ENCODE results near the gene SLTM.
A peak's percentile ranks its signal among the peaks of the same experiment; 100 is the strongest.
"Not testable (repeated sequence)": the region's sequence is repeated elsewhere in the genome, so short reads cannot be mapped to it uniquely, and the experiment has no call there.

The SLTM gene

GRCh38 chr15:58957101-58957973, 23.9 kb upstream of the SLTM start:
- Histone ChIP-seq H3K9me3 (replicated peaks; ENCODE audit: low read length) (no peaks in the 10 kb centered on the region), H3K4me1 (ENCODE audit: control insufficient read depth, insufficient read depth, low read length) (peaks cover 8% of the 10 kb centered on the region), H3K27me3 (ENCODE audit: control insufficient read depth, insufficient read depth, low read length) (no peaks in the 10 kb centered on the region), H3K4me2 (ENCODE audit: low read length) (peak overlapping the region; percentile 51), H3K4me3 (ENCODE audit: low read length) (no peak overlapping the region), H3K36me3 (ENCODE audit: insufficient read depth, low read length) (no peaks in the 10 kb centered on the region), H3K9ac (ENCODE audit: low read depth, low read length) (no peak overlapping the region)

GRCh38 chr15:58952751-58953150, 19.3 kb upstream of the SLTM start:
- Histone ChIP-seq H3K4me2 (ENCODE audit: low read length) (no peak overlapping the region), H3K9ac (ENCODE audit: low read depth, low read length) (no peak overlapping the region), H3K27me3 (ENCODE audit: control insufficient read depth, insufficient read depth, low read length) (peaks cover 5% of the 10 kb centered on the region), H3K4me1 (ENCODE audit: control insufficient read depth, insufficient read depth, low read length) (peaks cover 16% of the 10 kb centered on the region), H3K9me3 (replicated peaks; ENCODE audit: low read length) (no peaks in the 10 kb centered on the region), H3K36me3 (ENCODE audit: insufficient read depth, low read length) (no peaks in the 10 kb centered on the region), H3K4me3 (ENCODE audit: low read length) (no peak overlapping the region)

GRCh38 chr15:58951388-58952007, 18.0 kb upstream of the SLTM start:
- H3K4me3 ChIP-seq (ENCODE audit: low read length), result no peak overlapping the region
- peaks cover 16% of the 10 kb centered on the region for H3K4me1 ChIP-seq (ENCODE audit: control insufficient read depth, insufficient read depth, low read length)
- peaks cover 5% of the 10 kb centered on the region for H3K27me3 ChIP-seq (ENCODE audit: control insufficient read depth, insufficient read depth, low read length)
- no peak overlapping the region for H3K9ac ChIP-seq (ENCODE audit: low read depth, low read length)
- H3K36me3 ChIP-seq (ENCODE audit: insufficient read depth, low read length), result no peaks in the 10 kb centered on the region
- H3K4me2 ChIP-seq (ENCODE audit: low read length), result no peak overlapping the region
- H3K9me3 ChIP-seq (replicated peaks; ENCODE audit: low read length), result no peaks in the 10 kb centered on the region

GRCh38 chr15:58947179-58947578, 13.7 kb upstream of the SLTM start:
- Histone ChIP-seq H3K9ac (ENCODE audit: low read depth, low read length) (no peak overlapping the region), H3K4me3 (ENCODE audit: low read length) (no peak overlapping the region), H3K4me2 (ENCODE audit: low read length) (no peak overlapping the region), H3K4me1 (ENCODE audit: control insufficient read depth, insufficient read depth, low read length) (peaks cover 7% of the 10 kb centered on the region), H3K9me3 (replicated peaks; ENCODE audit: low read length) (no peaks in the 10 kb centered on the region), H3K27me3 (ENCODE audit: control insufficient read depth, insufficient read depth, low read length) (peaks cover 5% of the 10 kb centered on the region), H3K36me3 (ENCODE audit: insufficient read depth, low read length) (no peaks in the 10 kb centered on the region)

- H3K4me1 ChIP-seq (ENCODE audit: control insufficient read depth, insufficient read depth, low read length), result peaks cover 17% of the 10 kb centered on the region
- not testable (repeated sequence) for H3K4me2 ChIP-seq (ENCODE audit: low read length); H3K9me3 ChIP-seq (replicated peaks; ENCODE audit: low read length); H3K4me3 ChIP-seq (ENCODE audit: low read length); H3K9ac ChIP-seq (ENCODE audit: low read depth, low read length); H3K27me3 ChIP-seq (ENCODE audit: control insufficient read depth, insufficient read depth, low read length); H3K36me3 ChIP-seq (ENCODE audit: insufficient read depth, low read length)
Measured at GRCh38 chr15:58934974-58935373, 1.5 kb upstream of the SLTM start.

DNA sequence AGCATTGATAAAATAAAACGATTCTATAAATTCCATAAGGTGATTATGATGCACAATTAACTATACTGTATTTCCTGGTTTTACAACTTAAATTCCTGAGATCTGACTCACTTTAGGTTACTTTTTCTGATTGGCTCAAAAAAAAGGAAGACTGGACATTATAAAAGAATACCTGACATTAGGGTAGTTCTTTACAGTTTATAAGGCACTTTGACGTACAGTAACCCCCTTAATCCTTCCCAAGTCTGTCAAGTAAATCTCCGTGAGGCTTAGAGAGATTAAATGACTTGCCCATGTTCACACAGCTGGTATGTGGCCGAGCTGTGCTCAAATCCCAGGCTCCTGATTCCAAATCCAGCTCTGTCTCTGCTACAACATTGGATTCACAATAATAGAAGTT, 1.0 kb upstream of the SLTM start:
- Histone ChIP-seq H3K9me3 (replicated peaks; ENCODE audit: low read length) (no peaks in the 10 kb centered on the region), H3K4me1 (ENCODE audit: control insufficient read depth, insufficient read depth, low read length) (peaks cover 17% of the 10 kb centered on the region), H3K4me2 (ENCODE audit: low read length) (peak overlapping the region; percentile 85), H3K4me3 (ENCODE audit: low read length) (peak overlapping the region; percentile 94), H3K27me3 (ENCODE audit: control insufficient read depth, insufficient read depth, low read length) (no peaks in the 10 kb centered on the region), H3K36me3 (ENCODE audit: insufficient read depth, low read length) (no peaks in the 10 kb centered on the region), H3K9ac (ENCODE audit: low read depth, low read length) (peak overlapping the region; percentile 98)

- H3K9ac ChIP-seq (ENCODE audit: low read depth, low read length), result peak overlapping the region; percentile 98
- no peaks in the 10 kb centered on the region for H3K27me3 ChIP-seq (ENCODE audit: control insufficient read depth, insufficient read depth, low read length)
- H3K4me3 ChIP-seq (ENCODE audit: low read length), result peak overlapping the region; percentile 94
- H3K9me3 ChIP-seq (replicated peaks; ENCODE audit: low read length), result no peaks in the 10 kb centered on the region
- H3K4me1 ChIP-seq (ENCODE audit: control insufficient read depth, insufficient read depth, low read length), result peaks cover 17% of the 10 kb centered on the region
- peak overlapping the region; percentile 85 for H3K4me2 ChIP-seq (ENCODE audit: low read length)
- peaks cover under 1% of the 10 kb centered on the region for H3K36me3 ChIP-seq (ENCODE audit: insufficient read depth, low read length)
Measured at GRCh38 chr15:58934114-58934447, 602 bp upstream of the SLTM start.

DNA sequence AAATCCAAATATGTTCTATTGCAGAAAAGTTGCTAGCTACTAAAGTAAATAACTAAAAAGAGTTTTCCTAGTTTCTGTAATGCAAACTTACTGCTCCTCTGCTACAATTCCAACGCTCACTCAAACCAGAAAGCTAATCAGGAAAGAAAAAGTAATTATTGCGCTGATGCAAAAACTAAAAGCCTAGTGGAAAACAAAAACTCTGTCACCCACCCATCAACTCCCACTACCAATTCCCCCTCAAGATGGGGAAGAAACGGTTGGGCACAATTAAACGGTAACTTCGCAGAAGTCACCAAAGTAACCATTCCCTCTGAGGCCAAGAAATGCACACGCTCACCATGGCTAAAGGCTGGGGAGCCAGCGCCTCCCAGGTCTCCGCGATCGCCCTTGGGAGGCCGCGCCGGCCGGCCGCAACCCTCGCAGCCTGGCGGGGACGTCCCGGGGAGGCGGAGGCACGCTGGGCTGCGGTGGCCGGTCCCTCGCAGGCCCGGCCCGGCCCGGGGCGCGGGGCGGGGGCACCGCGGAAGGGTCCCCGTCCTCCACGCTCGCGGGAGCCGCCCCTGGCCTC, 684 bp downstream of the SLTM start:
- H3K4me1 ChIP-seq (ENCODE audit: control insufficient read depth, insufficient read depth, low read length), result peaks cover 17% of the 10 kb centered on the region
- H3K4me2 ChIP-seq (ENCODE audit: low read length), result peak overlapping the region; percentile 79
- peaks cover 10% of the 10 kb centered on the region for H3K36me3 ChIP-seq (ENCODE audit: insufficient read depth, low read length)
- H3K4me3 ChIP-seq (ENCODE audit: low read length), result peak overlapping the region; percentile 94
- no peaks in the 10 kb centered on the region for H3K27me3 ChIP-seq (ENCODE audit: control insufficient read depth, insufficient read depth, low read length)
- no peaks in the 10 kb centered on the region for H3K9me3 ChIP-seq (replicated peaks; ENCODE audit: low read length)
- peak overlapping the region; percentile 98 for H3K9ac ChIP-seq (ENCODE audit: low read depth, low read length)

- Histone ChIP-seq H3K9ac (ENCODE audit: low read depth, low read length) (peak overlapping the region; percentile 98), H3K27me3 (ENCODE audit: control insufficient read depth, insufficient read depth, low read length) (no peaks in the 10 kb centered on the region), H3K4me1 (ENCODE audit: control insufficient read depth, insufficient read depth, low read length) (peaks cover 17% of the 10 kb centered on the region), H3K36me3 (ENCODE audit: insufficient read depth, low read length) (peaks cover 17% of the 10 kb centered on the region), H3K4me3 (ENCODE audit: low read length) (peak overlapping the region; percentile 94), H3K4me2 (ENCODE audit: low read length) (peak overlapping the region; percentile 79), H3K9me3 (replicated peaks; ENCODE audit: low read length) (no peaks in the 10 kb centered on the region)
Measured at GRCh38 chr15:58931987-58932588, 1.4 kb downstream of the SLTM start.

DNA sequence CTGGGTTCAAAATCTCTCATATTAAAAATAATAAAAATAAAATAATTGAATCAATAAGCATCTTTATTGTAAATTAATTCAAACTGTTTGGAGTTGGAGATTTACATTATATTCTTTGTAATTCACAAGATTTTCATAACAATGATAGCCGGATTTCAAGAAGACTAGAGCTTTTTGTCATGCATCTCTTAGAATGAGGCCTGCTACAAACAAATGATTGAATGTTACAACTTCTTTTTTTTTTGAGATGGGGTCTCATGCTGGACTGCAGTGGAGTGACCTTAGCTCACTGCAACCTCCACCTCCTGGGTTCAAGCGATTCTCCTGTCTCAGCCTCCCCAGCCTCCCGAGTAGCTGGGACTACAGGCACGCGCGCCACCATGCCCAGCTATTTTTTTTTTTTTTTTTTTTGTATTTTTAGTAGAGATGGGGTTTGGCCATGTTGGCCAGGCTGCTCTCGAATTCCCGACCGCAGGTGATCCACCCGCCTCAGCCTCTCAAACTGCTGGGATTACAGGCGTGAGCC, 3.5 kb downstream of the SLTM start:
- no peak overlapping the region for H3K4me2 ChIP-seq (ENCODE audit: low read length)
- H3K27me3 ChIP-seq (ENCODE audit: control insufficient read depth, insufficient read depth, low read length), result no peaks in the 10 kb centered on the region
- H3K4me3 ChIP-seq (ENCODE audit: low read length), result no peak overlapping the region
- no peaks in the 10 kb centered on the region for H3K9me3 ChIP-seq (replicated peaks; ENCODE audit: low read length)
- H3K36me3 ChIP-seq (ENCODE audit: insufficient read depth, low read length), result peaks cover 22% of the 10 kb centered on the region
- peaks cover 25% of the 10 kb centered on the region for H3K4me1 ChIP-seq (ENCODE audit: control insufficient read depth, insufficient read depth, low read length)
- no peak overlapping the region for H3K9ac ChIP-seq (ENCODE audit: low read depth, low read length)

- H3K4me3 ChIP-seq (ENCODE audit: low read length), result no peak overlapping the region
- H3K9ac ChIP-seq (ENCODE audit: low read depth, low read length), result no peak overlapping the region
- H3K36me3 ChIP-seq (ENCODE audit: insufficient read depth, low read length), result peaks cover 31% of the 10 kb centered on the region
- no peaks in the 10 kb centered on the region for H3K9me3 ChIP-seq (replicated peaks; ENCODE audit: low read length)
- no peaks in the 10 kb centered on the region for H3K27me3 ChIP-seq (ENCODE audit: control insufficient read depth, insufficient read depth, low read length)
- H3K4me2 ChIP-seq (ENCODE audit: low read length), result no peak overlapping the region
- H3K4me1 ChIP-seq (ENCODE audit: control insufficient read depth, insufficient read depth, low read length), result peaks cover 28% of the 10 kb centered on the region
Measured at GRCh38 chr15:58926823-58927222, 6.7 kb downstream of the SLTM start.
